ENCODE data around the gene FGF14.
A peak's percentile ranks its signal among the peaks of the same experiment; 100 is the strongest.
"Not testable (repeated sequence)": the region's sequence is repeated elsewhere in the genome, so short reads cannot be mapped to it uniquely, and the experiment has no call there.

FGF14 gene

DNA sequence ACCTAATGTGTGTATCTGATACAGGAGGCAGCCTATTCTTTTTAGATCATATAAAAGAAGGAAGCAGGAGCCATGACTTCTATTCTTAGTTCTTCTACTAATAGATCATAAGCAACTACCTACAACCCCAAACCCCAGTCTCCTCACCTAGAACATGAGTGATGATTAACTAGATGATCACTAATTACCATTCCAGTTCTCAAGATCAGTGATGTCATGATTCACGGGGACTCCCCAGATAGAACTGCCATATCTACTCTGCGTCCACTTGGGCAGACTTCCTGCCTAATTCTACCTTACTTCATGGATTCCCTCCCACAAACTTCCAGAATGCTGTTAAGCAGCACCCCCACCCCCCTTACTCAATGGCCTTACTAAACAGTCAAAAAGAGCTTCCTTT, 380.1 kb downstream of the FGF14 start:
- DNase-seq = no peak

DNA sequence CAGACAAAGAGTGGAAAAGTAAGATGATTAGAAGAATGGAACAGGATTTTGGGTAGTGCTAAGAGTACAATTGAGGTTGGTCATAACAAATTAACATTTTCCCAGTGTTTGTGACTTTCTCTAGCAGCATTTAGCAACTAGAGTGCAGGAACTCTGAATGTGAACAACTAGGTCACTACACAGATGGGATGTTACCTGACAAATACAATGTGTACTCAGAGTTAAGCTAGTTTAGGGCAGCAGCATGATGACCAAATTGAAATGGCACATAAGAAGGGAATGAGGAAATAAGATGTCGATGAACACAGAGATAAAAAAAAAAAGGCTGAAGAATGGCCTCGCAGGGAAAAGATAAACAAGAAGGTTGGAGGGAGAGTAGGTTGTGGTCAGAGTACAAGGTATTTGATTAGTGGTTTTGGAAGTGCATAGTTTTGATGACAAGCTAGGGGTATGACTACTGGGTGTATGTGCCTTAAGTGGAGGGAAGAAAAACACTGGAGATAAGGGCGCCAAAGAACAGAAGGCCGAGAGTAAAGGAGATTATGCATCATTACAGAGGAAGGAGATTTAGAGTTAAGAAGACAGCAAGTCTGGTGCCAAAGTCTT, 381.1 kb downstream of the FGF14 start:
- DNase-seq = no peak

DNA sequence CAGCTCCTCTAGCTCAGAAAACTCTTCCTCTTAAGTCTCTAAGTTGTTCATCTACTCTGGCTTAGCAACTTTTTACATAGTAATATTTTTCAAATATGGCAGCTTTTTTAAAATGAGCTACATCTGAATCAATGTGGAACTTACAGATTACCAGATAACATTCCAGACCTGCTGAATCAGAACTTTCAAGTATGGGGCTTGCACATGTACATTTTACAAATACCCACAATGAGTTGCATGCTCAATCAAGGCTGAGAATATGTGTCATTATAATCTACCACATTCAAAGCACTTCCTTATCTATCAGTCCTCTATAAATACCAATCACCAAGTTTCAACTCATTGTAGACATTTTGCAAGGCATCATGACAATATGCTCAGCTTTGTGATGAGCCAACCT, 383.1 kb downstream of the FGF14 start:
- DNase-seq = no peak

DNA sequence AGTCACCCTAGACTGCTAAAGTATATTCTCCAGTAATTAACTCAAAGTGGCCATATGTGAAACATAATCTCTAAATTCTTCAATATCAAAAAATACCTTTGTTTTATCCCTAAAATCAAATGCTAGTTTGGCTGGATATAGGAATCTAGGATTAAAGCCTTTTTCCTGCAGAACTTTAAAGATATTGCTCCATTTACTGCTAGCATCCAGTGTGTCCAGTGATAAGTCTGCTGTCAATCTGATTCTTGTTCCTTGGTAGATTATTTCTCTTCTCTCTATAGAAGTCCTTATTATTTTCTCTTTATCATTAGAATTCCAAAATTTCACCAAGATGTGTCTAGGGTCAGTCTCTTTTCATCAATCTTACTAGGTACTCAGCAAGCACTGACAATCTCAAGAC, 384.6 kb downstream of the FGF14 start:
- DNase-seq = peak; percentile 3

DNA sequence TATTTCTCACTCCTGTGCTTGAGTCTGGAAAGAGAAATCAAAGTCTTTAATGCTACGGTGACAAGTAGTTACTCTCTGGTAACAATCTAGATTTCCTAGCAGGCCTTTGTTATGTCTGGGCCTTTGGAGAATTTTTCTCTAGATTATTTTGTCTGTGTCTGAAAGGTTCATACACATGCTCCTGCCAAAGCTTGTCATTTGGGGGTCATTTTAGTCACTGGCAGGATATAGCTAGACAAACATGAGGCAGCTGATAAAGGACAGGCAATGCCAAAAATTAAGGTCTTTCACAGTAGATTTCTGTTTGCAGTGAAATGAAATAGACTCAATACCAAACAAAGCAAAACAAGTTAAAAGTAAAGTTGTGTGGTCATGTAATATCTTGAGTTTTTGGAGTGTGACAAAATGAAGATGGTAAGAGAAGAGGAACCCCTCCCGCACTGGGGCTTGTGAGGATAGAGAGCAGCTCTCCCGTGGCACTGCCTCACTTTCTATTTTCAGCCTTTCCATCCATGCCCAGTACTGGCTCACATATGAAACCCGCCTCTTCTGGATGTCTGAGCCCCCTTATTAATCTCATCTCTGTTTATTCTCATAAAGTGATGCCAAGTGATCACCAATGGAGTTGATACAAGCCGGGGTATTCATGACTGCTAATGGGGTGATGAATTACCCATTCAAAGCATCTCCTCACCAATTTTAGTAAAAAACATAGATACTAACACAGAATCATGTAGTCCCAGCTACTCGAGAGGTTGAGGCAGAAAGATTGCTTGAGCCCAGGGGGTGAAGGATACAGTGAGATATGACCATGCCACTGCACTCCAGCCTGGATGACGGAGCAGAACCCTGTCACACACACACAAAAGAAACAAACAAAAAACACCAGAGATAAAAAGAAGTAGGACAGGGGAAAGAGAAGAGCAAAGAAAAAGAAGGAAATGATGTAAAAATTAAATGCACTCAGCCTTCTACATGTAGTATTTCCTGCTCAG, 389.3 kb downstream of the FGF14 start:
- DNase-seq = no peak

DNA sequence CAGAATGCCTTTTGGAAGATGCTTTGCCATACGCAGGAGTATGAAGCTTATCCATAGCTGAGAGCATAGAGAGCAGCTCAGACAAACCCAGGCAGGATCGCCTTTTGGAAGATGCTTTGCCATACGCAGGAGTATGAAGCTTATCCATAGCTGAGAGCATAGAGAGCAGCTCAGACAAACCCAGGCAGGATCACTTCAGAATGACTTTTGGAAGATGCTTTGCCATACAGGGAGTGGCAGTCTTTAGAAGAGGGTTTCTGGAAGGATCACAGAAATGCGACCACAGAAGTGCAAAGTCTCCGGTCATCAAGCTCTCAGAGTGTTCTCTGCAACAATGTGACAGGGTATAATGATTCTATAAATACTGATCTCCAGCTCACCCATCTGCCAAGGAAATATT, 390.4 kb downstream of the FGF14 start:
- DNase-seq = not testable (repeated sequence)

DNA sequence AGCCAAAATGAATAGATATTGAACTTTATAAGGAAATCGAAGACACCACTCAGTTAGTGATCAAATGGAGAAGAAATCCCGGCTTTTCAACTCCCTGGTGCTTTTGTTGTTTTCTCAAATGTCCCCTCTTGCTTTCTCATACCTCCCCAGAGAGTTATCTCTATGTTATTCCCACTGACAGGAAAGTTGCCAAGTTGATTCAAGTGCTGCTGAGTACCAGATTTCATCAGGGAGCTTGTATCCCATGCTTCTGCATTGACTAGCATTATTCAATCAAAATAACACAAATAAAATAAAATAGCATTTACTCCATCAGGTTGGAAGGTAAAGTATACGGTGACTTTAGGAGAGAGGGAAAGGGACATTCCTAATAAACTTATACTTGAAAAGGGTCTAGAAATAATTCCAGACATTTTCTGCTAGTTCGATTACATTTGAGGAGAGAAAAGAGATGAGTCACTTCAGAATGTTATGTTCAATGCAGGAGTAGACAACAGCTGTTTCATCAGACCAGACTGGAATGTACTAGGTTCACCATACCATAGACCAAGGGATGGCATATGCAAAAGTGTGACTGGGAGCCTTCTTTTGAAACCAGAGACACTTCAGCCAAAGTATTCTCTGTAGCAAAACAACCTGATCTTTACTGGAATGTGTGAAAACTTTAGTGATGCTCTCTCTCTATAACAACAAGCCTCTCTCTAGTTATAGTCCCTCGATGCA, 397.8 kb downstream of the FGF14 start:
- DNase-seq = no peak

DNA sequence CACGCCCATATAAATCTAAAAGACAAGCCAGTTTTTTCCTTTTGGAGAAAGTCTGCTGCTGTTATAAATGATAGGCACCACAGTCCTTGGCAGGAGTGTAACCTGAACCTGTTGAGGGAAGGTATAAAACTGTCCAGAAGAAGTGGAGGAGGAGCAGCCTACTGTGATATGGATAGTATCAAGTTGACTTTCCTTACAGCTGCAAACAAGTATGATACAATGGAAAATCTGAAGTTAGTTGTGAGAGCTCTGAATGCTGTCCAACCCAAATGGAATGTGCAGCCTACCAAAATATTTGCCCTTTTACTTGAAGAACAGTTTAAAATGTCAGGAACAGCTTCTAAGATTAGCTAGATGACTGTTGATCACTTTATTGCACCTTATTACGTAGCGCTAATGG, 399.6 kb downstream of the FGF14 start:
- no peak for DNase-seq

DNA sequence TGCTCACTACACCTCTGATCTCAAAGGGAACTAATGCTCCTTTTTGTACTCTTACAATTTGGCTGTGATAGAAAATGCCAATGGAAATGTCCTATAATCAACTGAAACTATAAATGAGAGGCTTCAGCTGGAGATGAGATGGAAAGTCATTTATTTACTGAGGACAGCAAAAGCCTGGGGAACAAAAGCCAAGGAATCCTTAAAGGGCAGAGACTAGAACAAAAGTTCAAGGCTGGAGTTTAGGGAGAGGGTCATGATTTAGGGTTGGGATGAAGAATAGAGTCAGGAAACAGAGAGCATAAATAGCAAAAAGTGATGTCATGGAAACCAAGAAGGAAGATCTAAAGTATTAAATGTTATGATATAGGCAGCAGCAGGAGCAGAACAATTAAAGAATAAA, 401.1 kb downstream of the FGF14 start:
- DNase-seq = no peak

DNA sequence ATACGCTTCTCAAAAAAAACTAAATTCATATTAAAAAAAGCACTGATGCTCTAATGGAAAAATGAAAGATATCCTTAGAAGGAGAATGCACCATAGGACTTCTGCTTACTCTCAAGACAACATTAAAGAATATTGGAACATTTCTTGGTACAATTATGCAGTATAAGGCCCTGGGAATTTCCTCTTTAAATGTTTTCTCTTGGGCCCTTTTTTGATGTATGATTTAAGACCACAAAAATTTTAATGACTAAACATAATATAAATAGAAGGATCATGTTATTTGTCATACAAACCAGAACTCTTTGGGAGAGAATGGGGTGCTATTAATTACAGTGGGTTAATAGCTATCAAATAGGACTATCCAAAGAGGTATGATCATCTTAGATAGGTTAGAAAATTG, 403.7 kb downstream of the FGF14 start:
- no peak for DNase-seq

DNA sequence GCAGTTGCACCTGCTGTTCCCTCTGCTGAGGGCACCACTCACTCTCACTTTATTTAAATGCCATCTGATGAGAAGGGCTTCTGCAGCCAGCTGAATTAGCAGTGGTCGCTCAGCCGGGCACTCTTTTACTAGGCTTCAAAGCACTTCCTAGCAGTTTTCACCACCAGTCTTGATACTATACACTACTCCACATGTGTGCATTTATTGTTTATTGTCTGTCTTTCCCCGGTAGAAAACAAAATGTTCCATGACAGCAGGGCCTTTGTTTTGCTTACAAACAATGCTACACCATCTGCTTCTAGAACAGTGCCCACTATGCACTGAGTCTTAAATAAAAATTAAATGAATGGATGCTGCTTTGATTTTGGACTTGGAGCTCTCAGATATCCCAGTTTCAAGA, 404.9 kb downstream of the FGF14 start:
- DNase-seq = no peak

DNA sequence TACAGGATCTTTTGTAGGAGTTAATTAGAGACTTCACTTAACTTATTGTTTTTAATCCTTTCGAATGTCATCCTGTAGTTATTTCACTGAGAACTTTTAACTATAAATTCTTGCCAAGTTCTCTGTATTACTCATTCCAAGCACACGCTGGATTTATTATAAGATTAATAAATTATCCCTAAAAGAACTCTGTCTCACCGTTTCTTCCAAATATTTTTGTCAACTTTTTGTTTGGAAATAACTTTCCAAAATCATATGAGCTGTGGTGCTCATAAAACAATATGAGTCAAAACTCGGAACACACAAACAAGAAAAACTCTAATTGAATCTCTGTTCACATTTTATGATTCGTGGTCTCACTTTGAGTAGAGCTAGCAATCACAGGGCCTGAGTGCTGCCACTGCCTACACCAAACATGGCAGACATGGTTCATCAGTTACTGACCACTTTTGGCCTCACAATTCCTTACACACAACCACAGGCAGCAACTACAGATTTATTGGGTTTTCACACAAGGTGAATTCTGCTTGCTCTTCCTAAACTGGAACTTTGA, 412.0 kb downstream of the FGF14 start:
- no peak for DNase-seq

DNA sequence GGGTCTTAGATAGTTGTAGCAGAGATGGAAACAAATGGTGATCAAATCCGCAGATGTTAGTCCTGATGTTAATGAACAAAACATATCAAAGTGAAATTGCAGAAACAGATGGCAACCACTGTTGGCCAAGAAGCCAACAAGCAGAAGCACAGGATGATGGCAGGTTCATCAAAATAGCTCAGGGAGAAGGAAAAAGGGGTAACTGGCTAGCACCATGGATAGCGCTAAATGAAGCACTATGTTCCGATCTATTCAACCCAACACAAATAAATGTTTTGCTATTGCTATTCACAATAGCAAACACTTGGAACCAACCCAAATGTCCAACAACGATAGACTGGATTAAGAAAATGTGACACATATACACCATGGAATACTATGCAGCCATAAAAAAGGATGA, 413.7 kb downstream of the FGF14 start:
- DNase-seq = no peak

DNA sequence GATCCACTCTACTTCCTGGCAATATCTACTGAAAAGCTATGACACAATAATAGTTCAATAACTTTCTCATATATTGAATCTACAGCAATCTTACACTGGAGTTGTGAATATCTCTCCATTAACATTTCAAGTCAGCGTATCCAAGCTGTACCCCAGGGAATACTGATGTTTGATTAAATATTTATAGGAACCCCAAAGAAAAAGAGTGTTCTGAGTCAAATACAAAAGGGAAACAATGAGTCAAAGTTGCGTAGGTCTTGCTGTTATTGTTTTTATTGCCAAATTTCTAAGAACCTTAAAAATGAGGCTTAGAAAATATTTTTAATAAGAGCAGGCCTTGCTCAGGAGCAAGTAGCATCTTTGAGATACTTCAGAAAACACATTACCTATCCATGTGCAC, 415.5 kb downstream of the FGF14 start:
- DNase-seq = no peak

DNA sequence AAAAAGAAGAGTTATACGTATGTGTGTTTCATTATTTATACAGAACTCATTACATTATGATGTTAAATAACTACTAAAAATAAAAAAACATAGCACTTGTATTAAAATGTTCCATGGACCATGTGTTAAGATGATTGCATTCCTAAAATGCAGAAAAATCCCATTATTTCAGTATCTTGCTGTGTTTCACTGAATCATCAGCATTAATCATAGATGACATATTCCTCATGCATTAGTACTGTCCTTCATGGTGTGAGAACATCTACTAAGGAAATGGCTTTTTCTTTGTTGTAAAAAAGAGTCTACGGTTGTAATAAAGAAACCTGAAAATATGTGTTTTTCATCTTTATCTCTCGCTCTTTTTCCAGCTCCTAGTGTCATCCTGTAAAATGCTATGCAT, 416.5 kb downstream of the FGF14 start:
- DNase-seq = no peak

DNA sequence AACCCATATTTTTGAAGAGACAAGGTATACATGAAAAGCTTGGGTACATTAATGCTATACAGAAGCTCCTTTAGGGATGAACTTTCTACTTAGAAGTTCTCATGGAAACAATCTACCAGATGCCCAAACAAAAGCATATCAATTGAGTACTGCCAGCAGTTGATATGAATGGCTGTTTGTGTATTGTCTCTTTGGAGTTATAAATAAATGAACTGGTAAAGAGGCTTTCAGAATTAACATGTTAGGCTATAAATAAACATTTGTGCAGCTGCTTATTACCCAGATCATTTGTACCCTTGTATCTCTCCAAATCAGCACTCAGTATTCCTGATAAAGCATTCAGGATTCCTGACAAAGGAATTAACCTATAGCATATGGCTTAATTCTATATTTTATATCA, 418.9 kb downstream of the FGF14 start:
- no peak for DNase-seq

DNA sequence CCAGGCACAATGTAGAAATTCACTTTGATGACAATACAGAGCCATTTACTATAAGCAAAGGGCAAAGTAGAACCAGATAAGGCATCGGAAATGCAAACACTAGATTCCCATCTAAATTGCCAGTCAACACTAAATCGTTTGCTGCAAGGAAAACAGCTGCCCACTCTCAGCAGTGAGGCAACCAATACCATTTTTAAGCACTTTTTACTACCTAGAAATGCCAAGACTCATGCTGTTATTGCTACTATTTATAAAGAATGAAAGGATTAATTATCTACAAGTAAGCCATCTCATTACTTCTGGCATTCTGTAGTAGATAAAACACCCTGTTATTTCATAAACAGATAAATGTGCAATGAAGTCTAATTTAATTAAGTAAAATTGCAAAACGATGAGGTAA, 422.0 kb downstream of the FGF14 start:
- no peak for DNase-seq

DNA sequence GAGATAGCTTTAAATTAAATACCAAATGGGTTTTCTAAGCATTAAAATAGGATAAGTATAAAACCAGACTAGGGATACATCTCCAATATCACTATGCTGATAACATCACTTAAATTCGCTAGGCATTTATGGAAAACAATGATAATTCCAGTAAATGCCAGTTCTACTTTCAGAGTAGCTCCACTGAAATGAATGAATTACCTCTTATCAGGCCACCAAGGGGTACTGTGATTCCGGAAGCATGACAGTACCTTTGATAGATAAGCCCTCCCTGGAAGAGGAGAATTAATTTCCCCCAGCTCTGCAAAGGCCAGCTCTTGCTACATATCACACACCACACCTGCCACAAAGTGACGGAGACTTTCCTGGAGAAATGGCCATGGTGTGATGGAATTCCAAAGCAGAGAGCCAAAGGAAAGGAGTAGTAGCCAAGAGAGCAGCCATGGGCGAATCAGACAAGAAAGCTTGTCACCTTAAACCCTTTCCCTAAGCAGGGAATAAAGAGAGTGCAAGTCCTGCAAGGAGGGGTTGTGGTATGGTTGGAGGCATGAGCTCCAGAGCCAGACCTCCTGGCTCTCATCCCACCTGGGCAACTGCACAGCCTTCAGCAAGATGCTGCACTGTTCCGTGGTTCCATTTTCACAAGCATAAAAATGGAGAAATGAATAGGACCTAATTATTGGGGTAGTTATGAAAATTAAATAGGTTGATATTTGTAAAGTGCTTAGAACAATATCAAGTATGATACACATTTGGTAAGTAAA, 423.1 kb downstream of the FGF14 start:
- no peak for DNase-seq

DNA sequence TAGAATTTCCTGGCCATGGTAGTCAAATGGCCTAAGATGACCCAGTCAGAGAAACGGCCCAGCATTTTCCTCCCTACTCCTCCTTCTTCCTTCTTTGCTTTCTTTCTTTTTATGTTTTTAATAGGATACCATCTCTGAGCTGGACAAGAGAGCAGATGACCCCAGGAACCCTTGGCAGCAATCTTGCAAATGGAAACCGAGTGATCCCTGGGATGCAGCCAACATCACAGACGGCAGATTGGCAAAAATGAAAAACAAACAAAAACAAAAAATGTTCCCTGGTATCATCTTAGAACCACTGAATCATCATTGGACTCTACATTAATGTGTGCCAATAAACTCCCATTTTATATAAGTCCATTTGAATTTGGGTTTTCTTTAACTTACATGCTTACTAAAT, 424.4 kb downstream of the FGF14 start:
- no peak for DNase-seq

DNA sequence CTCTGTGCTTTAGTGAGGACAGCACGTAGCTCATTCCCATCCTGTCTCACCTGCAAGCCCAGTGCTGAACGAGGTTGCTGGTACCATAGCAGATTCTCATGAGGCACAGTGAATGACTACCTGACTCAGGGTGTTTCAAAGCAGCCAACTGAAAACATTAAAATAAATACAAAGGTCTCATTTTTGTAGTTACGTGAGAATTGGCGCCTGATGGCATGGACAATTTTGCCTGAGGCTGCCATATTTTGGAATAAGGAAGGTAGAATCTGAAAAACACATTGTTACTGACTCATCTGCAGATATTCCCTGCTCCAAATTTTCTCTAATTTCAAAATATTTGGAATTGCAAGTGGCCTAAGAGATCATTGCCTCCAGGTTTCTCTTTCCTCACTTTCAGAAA, 429.7 kb downstream of the FGF14 start:
- no peak for DNase-seq

DNA sequence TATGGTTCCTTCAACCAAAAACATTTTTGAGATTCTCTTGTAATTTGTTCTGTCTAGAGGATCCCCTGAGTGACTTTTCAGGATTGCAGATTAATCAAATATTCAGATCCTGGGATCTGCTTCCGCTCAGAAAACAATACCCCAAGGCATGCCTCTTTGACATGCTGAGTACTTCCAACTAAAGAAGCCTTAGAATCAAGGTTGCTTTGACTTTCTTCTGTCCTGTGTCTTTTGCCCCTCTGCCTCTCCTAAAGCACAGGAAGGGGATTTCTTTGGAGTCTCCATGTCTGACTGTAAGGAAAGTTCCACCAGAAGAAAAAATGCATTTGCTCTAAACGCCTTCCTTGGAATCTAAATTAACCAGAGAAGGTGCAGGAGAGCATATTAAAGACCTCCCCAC, 431.5 kb downstream of the FGF14 start:
- DNase-seq = no peak

DNA sequence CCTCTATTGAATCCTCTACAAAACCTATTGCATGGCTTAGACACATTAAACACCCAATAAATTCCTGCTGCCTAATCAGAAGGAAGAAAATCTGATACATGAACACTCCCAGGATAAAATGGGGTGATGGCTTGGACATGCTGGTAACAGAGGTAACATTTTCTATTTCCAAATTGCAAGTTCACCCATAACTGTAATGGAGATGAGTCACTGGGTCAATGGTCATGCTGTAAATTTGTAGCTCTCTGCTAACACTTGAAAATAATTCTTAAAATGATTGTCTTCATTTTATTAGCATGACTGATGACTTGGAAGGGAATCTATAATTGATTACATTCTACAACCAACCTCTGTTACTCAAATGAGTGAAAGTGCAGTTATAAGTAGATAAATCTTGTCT, 434.1 kb downstream of the FGF14 start:
- no peak for DNase-seq

DNA sequence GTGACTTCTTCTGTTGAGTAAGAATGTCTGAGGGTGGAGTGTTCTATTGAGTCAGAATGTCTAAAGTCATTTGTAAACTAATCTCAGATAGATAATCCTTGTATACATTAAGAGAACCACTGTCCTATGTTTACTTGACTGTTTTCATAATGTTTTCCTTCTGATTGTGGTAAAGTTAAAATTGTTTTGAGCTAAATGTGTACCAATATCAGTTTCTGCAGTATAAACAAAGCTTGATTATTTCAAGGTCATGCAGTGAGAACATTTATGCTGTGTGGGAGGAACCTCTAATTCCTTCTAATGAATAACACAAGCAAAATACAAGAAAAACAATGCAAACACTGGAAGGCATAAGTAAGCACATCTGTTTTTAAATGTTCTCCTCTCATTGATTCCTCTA, 434.6 kb downstream of the FGF14 start:
- DNase-seq = no peak
